H9 (cell line): ENCODE results near the gene GNAO1. TPM values are rescaled to one million over a fixed set of nuclear protein-coding genes. Genes with fewer than 3 reads are reported as not detected.

ENCODE experiments used
- DNase-seq: peaks from one replicate; pipeline ENCODE4 v3.0.0-alpha.2; 2017
- H2AFZ ChIP-seq: one replicate; pipeline ENCODE4 v1.6.1; 2013; ENCODE audit warnings: mild to moderate bottlenecking, low read length, control low read depth, moderate library complexity
- H2AK5ac ChIP-seq: 2 replicates; pipeline ENCODE4 v1.6.1; 2013; ENCODE audit warnings: low read length, control low read depth, mixed read lengths; ENCODE audit not compliant: insufficient read length
- H2BK120ac ChIP-seq: one replicate; pipeline ENCODE4 v1.6.1; 2013; ENCODE audit warnings: low read depth, mild to moderate bottlenecking, low read length, control low read depth, inconsistent platforms; ENCODE audit not compliant: poor library complexity, severe bottlenecking
- H2BK12ac ChIP-seq: 2 replicates; pipeline ENCODE4 v1.6.1; 2013; ENCODE audit warnings: low read length, control low read depth, mixed read lengths, low read depth; ENCODE audit not compliant: insufficient read length
- H2BK15ac ChIP-seq: 2 replicates; pipeline ENCODE4 v1.6.1; 2013; ENCODE audit warnings: low read depth, low read length, control low read depth
- H2BK20ac ChIP-seq: one replicate; pipeline ENCODE4 v1.6.1; 2013; ENCODE audit warnings: low read depth, mild to moderate bottlenecking, low read length, control low read depth, inconsistent platforms; ENCODE audit not compliant: poor library complexity, severe bottlenecking
- H2BK5ac ChIP-seq: 2 replicates; pipeline ENCODE4 v1.6.1; 2013; ENCODE audit warnings: low read length, control low read depth, mixed read lengths; ENCODE audit not compliant: insufficient read length
- H3K14ac ChIP-seq: 2 replicates; pipeline ENCODE4 v1.6.1; 2013; ENCODE audit warnings: low read length, control low read depth; ENCODE audit not compliant: insufficient read depth
- H3K18ac ChIP-seq: 2 replicates; pipeline ENCODE4 v1.6.1; 2013; ENCODE audit warnings: low read depth, mild to moderate bottlenecking, mixed read lengths, low read length, control low read depth; ENCODE audit not compliant: insufficient read length
- H3K23ac ChIP-seq: 2 replicates; pipeline ENCODE4 v1.6.1; 2013; ENCODE audit warnings: low read length, control low read depth, mixed read lengths, low read depth; ENCODE audit not compliant: insufficient read length
- H3K23me2 ChIP-seq: 2 replicates; pipeline ENCODE4 v1.6.1; 2013; ENCODE audit warnings: low read depth, mild to moderate bottlenecking, mixed read lengths, low read length, control low read depth; ENCODE audit not compliant: insufficient read length, poor library complexity, severe bottlenecking
- H3K27ac ChIP-seq: 2 replicates; pipeline ENCODE4 v1.5.1; 2013; ENCODE audit warnings: low read length, control low read depth, mixed read lengths, low read depth; ENCODE audit not compliant: insufficient read length
- H3K27me3 ChIP-seq: 2 replicates; pipeline ENCODE4 v1.6.1; 2013; ENCODE audit warnings: low read length, control low read depth, inconsistent platforms; ENCODE audit not compliant: insufficient read depth
- H3K4ac ChIP-seq: 2 replicates; pipeline ENCODE4 v1.6.1; 2013; ENCODE audit warnings: low read depth, mild to moderate bottlenecking, control low read depth, inconsistent platforms, low read length, moderate library complexity
- H3K4me1 ChIP-seq: 2 replicates; pipeline ENCODE4 v1.6.1; 2013; ENCODE audit warnings: low read length, control low read depth, inconsistent platforms; ENCODE audit not compliant: insufficient read depth
- H3K4me2 ChIP-seq: 2 replicates; pipeline ENCODE4 v1.6.1; 2013; ENCODE audit warnings: low read length, control low read depth, mixed read lengths; ENCODE audit not compliant: insufficient read length, insufficient read depth
- H3K56ac ChIP-seq: 2 replicates; pipeline ENCODE4 v1.6.1; 2013; ENCODE audit warnings: low read depth, mild to moderate bottlenecking, mixed read lengths, low read length, control low read depth; ENCODE audit not compliant: insufficient read length
- H3K79me1 ChIP-seq: 2 replicates; pipeline ENCODE4 v1.6.1; 2013; ENCODE audit warnings: low read depth, mild to moderate bottlenecking, moderate library complexity, low read length, control low read depth, inconsistent platforms; ENCODE audit not compliant: insufficient read depth, poor library complexity, severe bottlenecking
- H3K79me2 ChIP-seq: 2 replicates; pipeline ENCODE4 v1.6.1; 2013; ENCODE audit warnings: low read length, control low read depth, inconsistent platforms; ENCODE audit not compliant: insufficient read depth
- H3K9ac ChIP-seq: 2 replicates; pipeline ENCODE4 v1.6.1; 2013; ENCODE audit warnings: low read length, control low read depth, mixed read lengths; ENCODE audit not compliant: insufficient read length; ENCODE audit errors: extremely low read depth
- H3K9me3 ChIP-seq: one replicate; pipeline ENCODE4 v1.6.1; 2013; ENCODE audit warnings: low read depth, low read length, inconsistent platforms; ENCODE audit not compliant: control insufficient read depth
- H3T11ph ChIP-seq: one replicate; pipeline ENCODE4 v1.6.1; 2013; ENCODE audit warnings: mild to moderate bottlenecking, low read length, control low read depth, inconsistent platforms
- H4K20me1 ChIP-seq: one replicate; pipeline ENCODE4 v1.6.1; 2013; ENCODE audit not compliant: control insufficient read depth, insufficient read length, insufficient read depth
- H4K5ac ChIP-seq: 2 replicates; pipeline ENCODE4 v1.6.1; 2013; ENCODE audit warnings: low read depth, mild to moderate bottlenecking, mixed read lengths, low read length, control low read depth; ENCODE audit not compliant: insufficient read length
- H4K8ac ChIP-seq: replicated peaks from 2 replicates; pipeline ENCODE4 v1.6.1; 2013; ENCODE audit warnings: low read length, control low read depth, mixed read lengths, low read depth; ENCODE audit not compliant: insufficient read length
- H4K91ac ChIP-seq: 2 replicates; pipeline ENCODE4 v1.6.1; 2013; ENCODE audit warnings: low read depth, mild to moderate bottlenecking, moderate library complexity, mixed read lengths, low read length, control low read depth; ENCODE audit not compliant: insufficient read length
- H3K27ac Mint-ChIP-seq, 3 experiments: 2 replicates in 2 of 3; 3 replicates in 1 of 3; pipeline ENCODE4 v1.8.0; 2020 to 2021; ENCODE audit warnings: mixed read lengths in 3 of 3, mild to moderate bottlenecking in 1 of 3, moderate library complexity in 1 of 3
- H3K27me3 Mint-ChIP-seq: 2 replicates; pipeline ENCODE4 v1.8.0; 2021; ENCODE audit warnings: low read depth, mild to moderate bottlenecking, moderate library complexity, mixed read lengths
- H3K36me3 Mint-ChIP-seq, 3 experiments: 2 replicates in 2 of 3; 3 replicates in 1 of 3; pipeline ENCODE4 v1.8.0; 2020 to 2021; ENCODE audit warnings: low read depth in 3 of 3, mixed read lengths in 3 of 3; ENCODE audit not compliant: insufficient read depth in 1 of 3
- H3K4me1 Mint-ChIP-seq, 2 experiments: 2 replicates each; pipeline ENCODE4 v1.8.0; 2020; ENCODE audit warnings: mixed read lengths in 2 of 2
- H3K4me3 Mint-ChIP-seq, 2 experiments: 2 replicates in 1 of 2; 3 replicates in 1 of 2; pipeline ENCODE4 v1.8.0; 2020 to 2021; ENCODE audit warnings: mild to moderate bottlenecking in 2 of 2, mixed read lengths in 2 of 2, moderate library complexity in 1 of 2
- H3K9me3 Mint-ChIP-seq, 2 experiments: 2 replicates in 1 of 2; 3 replicates in 1 of 2; pipeline ENCODE4 v1.8.0; 2020; ENCODE audit warnings: mild to moderate bottlenecking in 2 of 2, mixed read lengths in 2 of 2, moderate library complexity in 1 of 2
- CTCF ChIP-seq: fragments of 200-600 bp; sonication (generic); conservative IDR thresholded peaks from 3 replicates; pipeline ENCODE4 v1.8.0; 2021; ENCODE audit warnings: antibody characterized with exemption, mild to moderate bottlenecking
- total RNA-seq: library from RNA; stranded (reverse); gene quantifications from 2 replicates; pipeline ENCODE4 v1.2.1, GENCODE V29; 2021

GNAO1 gene
- total RNA-seq, 1 experiment from 2014 or later: 16.9 TPM

GRCh38 chr16:56388209-56388608 is 196.9 kb downstream of the GNAO1 start:
- no peak overlapping the region for H3K4ac ChIP-seq
- H2BK15ac ChIP-seq: no peak overlapping the region
- no peak overlapping the region for H3K23ac ChIP-seq
- no peak overlapping the region for H3K4me2 ChIP-seq
- no peak overlapping the region for H4K91ac ChIP-seq
- no peaks in the 10 kb centered on the region for H3K23me2 ChIP-seq
- no peaks in the 10 kb centered on the region for H3K79me2 ChIP-seq
- no peak overlapping the region for H3K18ac ChIP-seq
- no peak overlapping the region for H3K4me3 Mint-ChIP-seq
- DNase-seq: no peak
- no peak for TF ChIP-seq CTCF
- H2AFZ ChIP-seq: no peak overlapping the region
- no peak overlapping the region for H3K56ac ChIP-seq
- H4K8ac ChIP-seq: no peak overlapping the region
- no peak overlapping the region for H2BK5ac ChIP-seq
- H4K5ac ChIP-seq: no peak overlapping the region
- H3K9me3 ChIP-seq: no peaks in the 10 kb centered on the region
- no peaks in the 10 kb centered on the region for H3K4me1 ChIP-seq
- H2BK120ac ChIP-seq: no peak overlapping the region
- H3K27ac Mint-ChIP-seq: no peak overlapping the region
- H3K9me3 Mint-ChIP-seq: peaks cover 10 to 14% of the 10 kb centered on the region in 2 experiments
- H3K4me1 Mint-ChIP-seq: no peaks in the 10 kb centered on the region
- no peaks in the 10 kb centered on the region for H3K79me1 ChIP-seq
- peaks cover 2% of the 10 kb centered on the region; the same call in 1 of the 2 replicates for H3K27me3 Mint-ChIP-seq
- no peak overlapping the region for H3K27ac ChIP-seq
- H3K36me3 Mint-ChIP-seq: peaks cover 50 to 70% (median 69%) of the 10 kb centered on the region in 3 experiments
- H3K27me3 ChIP-seq: no peaks in the 10 kb centered on the region
- H4K20me1 ChIP-seq: peaks cover 3% of the 10 kb centered on the region
- H2AK5ac ChIP-seq: no peak overlapping the region
- no peak overlapping the region for H3K9ac ChIP-seq
- H3K14ac ChIP-seq: no peak overlapping the region
- no peak overlapping the region for H2BK20ac ChIP-seq
- no peak overlapping the region for H3T11ph ChIP-seq
- no peak overlapping the region for H2BK12ac ChIP-seq
